GM19397 (cell line): Measurements from ENCODE around the gene DMRT2.

ENCODE experiments used
- ATAC-seq: cut with Tn5 transposase; IDR thresholded peaks from one replicate; pipeline ENCODE4 v1.9.1; 2021; ENCODE audit warnings: mild to moderate bottlenecking, moderate library complexity; ENCODE audit not compliant: unreplicated experiment

Gene DMRT2

DNA sequence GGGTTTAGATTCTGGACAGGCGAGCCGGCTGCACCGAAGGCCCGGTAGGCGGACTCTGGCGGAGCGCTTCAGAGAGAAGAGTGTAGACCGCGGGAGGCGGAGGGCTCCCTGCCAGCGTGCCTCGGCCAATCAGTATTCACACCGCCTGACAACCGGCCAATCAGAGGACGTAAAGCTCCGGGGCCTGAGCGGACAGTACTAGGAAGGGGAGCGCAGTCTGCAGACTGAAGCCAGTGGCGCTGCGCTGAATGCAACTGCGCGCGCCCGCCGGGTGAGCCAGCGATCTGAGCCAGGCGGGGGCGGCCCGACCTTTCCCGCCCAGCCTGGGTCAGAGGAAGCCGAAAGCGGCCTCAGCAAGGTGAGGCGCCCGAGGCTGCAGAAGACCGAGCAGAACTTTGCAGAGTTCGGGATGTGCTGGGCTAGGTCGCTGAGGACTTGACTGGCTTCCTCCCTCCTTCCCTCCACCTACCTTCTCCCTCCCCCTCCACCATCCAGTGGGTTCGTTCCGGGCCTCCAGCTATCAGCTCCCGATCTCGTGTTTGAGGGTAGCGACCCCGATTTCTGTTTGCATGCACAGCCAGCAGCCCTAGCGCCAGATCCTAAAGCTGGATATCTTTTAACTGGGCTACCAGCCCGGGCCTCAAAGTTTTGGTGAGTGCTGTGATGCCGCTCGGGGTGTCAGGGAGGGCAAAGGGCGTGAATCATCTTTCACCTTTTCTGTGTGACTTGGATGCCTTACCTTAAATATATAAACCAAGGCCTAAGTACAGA is at the start of gene DMRT2:
DMRT2 (plus strand) TSS at position 233 of the 771 bp plus-strand sequence. CDS start 1,257 bp downstream, outside the sequence.
- ATAC-seq = peak; percentile 56

DNA sequence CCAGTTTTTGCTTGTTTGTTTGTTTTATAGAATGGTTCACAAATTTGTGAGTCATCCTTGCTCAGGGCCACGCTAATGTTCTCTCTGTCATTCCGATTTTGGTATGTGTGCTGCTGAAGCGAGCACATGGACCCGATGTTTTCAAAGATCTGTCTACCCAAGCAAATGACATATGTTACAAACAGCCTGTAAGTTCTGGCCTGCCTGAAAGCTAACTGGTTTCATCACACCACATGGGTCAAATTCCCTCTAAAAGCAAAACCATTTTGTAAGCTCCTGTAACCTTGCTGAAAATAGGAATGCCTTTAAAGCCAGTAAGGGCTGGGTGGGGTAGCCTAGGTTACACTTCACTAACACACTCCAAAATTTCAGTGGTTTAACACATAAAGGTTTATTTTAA is 48.3 kb upstream of the DMRT2 start:
- no peak for ATAC-seq

DNA sequence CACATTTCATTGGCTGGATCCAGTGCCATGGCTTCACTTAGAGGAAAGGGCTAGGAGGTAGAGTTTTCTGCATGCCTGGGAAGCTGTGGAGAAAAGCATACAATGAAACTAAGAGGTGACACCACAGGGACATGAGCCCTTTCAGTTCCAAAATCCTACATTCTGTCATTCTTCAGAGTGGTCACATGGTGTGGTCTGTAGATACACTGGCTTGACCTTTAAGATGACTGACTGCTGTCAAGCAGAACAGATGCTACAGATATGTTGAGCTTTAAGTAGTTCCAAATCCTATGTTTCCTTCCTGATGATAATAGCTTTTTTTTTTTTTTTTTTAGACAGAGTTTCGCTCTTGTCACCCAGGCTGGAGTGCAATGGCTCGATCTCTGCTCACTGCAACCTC is 47.5 kb upstream of the DMRT2 start:
- no peak for ATAC-seq

DNA sequence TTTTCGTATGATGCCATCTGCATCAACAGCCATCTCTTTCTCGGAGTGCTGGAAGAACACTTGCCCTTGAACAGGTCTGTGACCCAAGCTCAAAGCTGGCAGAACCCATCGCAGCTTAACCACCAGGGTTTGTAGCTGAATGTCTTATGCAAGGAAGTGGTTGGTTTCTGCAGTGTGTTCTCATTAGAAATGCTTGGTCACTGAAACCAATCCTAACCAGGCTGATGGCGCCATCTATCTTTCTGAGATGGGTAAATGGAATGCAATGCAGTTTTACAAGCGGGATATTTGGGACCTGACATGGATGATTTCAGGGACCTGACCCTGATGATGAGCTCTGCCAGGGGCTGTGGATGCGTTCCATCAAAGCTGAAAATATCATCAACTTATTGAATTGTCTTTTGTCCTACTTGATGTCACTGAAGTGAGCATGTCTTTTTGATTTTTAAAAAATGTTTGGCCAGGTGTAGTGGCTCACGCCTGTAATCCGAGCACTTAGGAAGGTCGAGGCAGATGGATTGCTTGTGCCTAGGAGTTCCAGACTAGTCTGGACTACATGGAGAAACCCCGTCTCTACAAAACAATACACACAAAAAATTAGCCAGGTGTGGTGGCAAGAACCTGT is 45.0 kb upstream of the DMRT2 start:
- ATAC-seq = no peak

DNA sequence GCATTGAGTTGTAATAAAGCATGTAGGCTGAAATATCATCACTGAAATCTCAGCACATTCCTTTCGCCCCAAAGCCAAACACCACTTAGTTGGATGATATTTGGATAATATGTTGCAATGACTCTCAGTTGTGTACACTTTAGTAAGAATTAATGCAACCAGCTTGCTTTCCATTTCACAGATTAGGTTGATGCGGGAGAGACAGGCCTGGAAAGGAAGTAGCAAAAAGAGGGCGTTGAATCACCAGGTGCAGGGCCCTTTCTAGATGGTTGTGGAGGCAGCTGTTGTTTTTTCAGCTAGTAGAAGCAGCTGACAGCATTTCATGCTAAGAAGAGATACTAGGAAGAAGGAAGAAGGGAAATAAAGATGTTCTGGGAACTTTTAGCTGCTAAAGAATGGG is 42.8 kb upstream of the DMRT2 start:
- ATAC-seq = no peak

DNA sequence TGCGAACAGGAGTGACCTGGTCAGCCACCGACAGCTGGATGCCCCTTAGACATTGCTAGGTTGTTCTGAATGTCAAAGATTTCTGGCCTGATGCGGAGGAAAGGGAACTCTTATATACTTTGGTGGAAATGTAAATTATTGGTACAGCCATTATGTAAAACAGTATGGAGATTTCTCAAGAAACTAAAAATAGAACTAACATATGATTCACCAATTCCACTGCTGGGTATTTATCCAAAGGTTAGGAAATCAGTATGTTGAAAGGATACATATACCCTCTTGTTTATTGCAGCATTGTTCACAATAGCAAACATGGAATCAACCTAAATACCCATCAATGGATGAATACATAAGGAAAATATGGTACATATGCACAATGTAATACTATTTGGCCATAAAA is 41.9 kb upstream of the DMRT2 start:
- ATAC-seq = no peak

DNA sequence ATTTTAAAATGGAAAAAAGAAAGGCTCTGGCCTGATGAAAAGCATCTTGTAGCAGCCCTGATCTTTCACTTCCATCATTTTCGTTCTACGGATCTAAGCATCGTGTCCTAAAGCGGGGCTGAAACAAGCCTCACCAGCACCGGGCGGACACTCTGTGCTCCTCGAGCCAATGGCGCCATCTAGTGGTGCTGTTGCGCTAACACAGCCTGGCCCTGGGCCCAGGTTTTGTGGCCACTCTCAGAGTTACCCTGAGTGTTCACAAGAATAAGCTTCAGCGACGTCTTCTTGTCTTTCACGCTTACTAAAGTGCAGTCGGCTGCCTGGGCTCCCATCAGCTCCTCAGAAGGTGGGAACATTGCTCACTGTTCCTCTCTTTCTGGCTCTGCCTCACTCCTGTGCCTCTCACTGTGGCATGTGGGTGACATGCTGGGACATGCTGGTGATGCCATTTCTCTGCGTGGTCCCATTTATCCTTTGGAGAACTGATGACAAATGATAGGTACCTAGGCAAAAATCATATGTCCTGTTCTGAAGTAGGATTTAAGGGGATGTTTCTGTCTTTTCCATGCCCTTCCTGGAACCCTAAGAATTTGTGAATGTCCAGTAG is 41.0 kb upstream of the DMRT2 start:
- peak; percentile 95 for ATAC-seq

DNA sequence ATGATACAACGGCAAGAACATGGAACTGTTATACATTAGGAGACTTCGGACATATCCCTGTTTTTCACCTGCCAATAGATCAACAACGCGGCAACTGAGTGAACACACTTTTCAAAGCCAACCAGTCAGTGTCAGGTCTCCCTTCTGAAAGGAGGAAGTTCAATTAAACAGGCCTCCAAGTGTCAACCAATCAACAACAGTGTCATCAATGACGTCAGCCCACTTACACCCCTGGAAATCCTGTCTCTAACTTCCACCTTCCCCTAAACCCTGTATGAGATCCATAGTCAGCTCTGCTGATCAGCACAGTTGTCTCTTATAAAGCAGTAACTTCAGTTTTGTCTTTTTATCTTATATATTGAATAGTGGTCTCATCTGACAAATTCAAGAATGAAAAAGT is 37.1 kb upstream of the DMRT2 start:
- ATAC-seq = no peak

DNA sequence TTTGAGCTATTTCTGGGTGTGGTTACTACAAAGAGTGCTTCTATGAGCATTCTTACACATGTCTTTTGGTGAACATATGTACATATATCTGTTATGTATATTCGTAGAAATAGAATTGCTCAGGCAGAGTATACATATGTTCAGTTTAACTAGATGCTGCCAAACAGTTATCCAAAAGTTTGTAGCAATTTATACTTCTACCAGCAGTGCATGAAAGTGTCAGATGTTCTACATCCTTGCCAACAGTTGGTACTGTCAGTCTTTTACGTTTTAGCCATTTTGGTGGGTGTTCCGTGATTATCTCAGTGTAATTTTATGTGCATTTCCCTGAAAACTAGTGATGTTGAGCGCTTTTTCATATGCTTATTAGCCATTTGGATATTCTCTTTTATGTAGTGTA is 35.9 kb upstream of the DMRT2 start:
- no peak for ATAC-seq

DNA sequence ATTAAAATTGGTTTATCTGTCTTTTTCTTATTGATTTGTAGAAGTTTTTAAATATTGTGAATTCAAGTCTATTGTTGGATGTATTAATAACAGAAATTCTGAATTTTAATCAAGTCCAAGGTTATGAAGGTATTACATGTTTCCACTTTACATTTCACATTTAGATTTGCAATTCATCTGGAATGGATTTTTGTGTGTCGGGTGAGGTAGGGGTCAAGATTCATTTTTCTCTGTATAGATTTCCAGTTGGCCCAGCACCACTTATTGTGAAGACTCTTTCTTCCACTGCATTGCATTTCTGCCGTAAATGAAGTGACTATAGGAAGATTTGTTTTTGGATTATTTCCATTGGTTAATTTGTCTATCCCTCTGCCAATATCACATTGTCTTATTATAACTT is 35.5 kb upstream of the DMRT2 start:
- no peak for ATAC-seq

DNA sequence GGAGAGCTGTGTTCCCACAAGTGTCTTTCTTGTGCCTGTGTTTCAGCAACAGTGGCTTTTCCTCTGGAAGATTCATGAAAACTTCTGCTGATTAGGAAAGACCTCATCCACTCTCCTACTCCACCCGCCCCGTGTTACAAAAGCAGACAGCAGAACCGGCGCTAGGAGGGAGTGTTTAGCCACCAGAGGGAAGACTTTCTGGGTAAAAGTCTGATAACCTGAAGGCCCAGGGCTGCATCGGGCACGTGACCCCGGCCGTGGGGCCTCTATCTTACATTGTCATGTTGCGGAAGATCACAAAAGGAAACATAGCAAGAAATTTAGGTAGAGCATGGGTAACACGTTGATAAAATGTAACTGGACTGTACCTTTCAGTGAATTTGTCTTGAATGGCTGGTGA is 32.0 kb upstream of the DMRT2 start:
- ATAC-seq = no peak

DNA sequence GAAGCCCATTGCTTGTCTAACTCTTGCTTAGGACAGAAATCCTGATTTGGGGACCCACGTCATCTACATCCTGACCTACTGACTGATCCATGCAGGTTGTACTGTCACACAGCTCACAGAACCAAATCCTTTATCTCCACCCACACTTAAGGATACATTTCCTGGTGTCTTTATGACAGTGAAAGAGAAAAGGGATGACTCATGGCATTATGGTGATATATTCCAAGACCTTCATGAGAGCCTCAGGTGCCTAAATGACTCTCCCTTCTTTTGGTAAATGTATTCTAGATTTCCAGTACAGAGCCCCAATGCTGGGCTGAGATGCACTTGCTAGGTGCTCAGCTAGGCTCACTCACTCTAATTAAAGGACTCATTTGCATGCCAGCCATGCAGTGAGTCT is 26.0 kb upstream of the DMRT2 start:
- no peak for ATAC-seq

DNA sequence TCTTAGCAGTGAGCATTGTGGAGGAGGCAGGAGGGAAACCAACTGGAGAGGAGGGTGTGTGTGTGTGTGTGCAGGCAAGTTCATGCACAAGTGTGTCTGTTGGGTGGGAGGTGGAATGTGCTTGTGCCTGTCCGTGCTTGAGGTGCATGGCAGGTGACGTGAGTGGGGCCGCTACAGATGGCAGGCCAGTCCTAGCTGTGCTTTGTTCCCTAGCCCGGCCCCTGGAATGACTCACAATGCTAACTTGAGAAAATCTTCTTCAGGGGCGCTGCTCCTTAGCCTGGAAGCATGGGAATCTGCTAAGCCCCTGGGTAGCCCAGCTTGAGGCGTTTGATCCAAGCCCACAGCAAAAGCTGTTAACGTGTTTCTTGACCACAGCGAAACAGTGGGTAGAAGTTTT is 25.0 kb upstream of the DMRT2 start:
- ATAC-seq = no peak

DNA sequence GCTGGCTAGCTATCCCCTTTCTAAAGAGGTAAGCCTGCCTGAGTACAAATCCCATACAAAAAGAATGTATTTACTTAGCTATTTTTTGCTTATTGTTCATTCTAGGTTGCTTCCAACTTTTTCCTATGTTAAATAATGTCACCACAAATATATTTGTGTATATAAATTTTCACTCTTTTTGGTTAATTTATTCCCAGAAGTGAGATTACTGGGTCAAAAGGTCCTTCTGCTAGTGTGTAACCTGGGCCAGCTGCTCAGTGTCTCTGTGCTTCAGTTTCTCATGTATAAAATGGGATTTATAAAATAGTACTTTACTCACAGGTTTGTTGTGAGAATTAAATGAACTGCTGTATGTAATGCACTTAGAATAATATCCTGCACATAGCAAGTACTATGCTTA is 23.9 kb upstream of the DMRT2 start:
- ATAC-seq = no peak

DNA sequence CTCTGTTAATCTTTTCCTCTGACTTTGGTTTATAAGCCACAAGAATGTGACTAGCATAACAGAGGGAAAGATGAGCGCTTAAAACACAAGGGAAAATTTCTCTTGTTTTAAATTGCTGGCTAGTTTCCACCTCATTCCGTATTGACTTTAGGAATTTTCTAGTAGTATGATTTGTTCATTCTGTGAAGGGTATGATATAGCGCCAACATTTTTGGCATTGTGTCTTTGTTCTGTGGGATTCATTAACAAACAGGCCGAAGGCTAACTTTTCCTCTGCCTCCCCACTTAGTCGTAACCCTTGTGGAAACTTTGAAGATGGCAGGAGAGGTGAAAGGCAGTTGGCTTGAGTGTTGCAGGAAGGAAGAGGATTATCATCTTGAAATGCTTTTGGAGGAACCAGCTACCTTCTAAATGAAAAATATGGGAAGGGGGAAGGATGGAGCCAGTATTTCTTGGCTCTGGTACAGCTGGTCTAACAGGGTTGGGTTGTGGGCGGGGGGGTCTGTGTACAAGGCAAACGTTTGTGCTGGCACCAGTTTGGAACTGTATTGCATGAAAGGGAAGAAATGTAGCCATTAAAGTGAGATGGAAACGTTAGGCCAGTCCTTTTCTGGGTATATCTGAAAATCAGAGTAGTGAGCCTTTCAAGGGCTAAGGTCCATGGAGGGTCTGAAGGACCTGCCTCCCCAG is 21.5 kb upstream of the DMRT2 start:
- ATAC-seq = no peak

DNA sequence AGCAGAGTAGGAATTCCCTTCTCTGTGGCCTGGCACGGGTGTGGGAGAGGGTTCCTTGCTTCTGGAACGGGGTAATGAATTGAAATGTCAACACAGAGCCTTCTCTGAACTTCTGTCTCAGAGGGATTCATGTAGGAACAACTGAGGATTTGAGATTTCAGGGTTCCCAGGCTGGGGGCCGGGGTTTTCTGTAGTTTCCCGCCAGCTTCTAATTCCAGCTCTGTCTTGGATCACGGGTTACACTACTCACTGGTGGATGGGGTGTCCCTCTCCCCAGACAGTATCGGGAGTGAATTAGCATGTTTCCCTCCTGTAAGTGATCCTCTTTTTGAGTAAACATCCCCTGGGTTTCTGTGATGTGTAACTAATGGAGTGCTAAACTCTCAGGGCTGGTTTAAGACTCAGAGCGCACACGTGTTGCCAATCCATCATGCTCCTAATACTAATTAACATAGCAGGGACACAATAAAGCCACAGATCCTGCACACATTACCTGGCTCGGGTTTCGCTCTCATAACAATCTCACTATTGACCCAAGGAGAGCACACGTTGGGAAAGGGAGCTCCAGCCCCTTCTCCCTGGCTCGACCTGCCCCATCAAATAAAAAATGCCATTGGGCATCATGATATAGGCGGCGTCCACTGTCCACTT is 18.1 kb upstream of the DMRT2 start:
- ATAC-seq = no peak

DNA sequence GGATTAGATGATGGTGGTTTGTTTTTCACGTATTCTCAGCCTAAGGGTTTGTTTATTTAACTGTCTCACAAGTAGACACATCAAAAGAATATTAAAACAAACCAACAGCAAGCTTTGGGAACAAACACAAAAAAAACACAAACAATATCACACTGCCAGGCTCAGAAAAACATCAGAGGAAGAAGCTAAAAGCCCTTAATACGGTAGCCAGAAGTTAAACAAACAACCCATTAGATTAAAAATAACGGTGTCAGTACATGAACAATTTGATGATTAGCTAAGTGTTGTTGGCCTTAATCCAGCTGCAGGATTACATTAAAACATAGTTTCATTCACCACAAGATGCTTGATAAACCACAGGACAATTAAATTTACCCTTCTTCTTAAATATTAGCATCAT is 15.9 kb upstream of the DMRT2 start:
- no peak for ATAC-seq

DNA sequence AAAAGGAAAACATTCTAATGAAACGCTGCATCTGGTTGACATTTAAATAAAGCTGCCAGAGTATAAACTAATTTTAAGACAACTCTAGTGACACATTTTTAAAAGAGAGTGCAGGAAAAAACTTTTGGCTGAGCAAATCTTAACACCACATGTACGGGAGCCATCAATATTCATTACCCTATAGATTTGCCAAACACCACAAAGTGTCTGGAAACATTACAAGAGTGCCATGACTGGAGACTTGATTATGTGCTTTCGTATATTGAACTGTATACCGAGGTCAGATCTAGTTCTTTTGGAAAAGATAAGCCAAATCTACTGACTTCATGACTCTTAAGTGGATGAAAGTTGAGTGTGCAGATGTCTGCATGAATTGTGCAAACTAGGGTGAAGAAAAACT is 10.6 kb upstream of the DMRT2 start:
- no peak for ATAC-seq

DNA sequence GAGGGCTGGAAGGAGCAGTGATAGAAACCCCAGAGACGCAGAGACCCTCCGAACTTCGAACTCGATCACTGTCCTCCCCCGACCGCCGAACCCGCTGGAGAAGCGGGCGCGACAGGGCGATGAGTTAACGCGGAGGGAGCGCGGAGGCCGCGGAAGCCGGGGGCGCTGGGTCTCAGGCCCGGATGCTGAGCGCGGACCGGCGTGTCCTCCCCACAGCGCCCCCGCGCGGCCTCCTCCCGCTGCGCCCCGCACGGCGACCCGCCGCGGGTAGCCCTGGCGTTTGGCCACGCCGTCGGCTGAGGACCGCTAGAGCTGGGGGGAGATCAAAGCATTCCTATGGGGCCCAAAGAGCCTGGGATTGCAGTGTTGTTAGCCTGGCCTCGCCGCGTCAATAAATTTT is 7.7 kb upstream of the DMRT2 start:
- no peak for ATAC-seq

DNA sequence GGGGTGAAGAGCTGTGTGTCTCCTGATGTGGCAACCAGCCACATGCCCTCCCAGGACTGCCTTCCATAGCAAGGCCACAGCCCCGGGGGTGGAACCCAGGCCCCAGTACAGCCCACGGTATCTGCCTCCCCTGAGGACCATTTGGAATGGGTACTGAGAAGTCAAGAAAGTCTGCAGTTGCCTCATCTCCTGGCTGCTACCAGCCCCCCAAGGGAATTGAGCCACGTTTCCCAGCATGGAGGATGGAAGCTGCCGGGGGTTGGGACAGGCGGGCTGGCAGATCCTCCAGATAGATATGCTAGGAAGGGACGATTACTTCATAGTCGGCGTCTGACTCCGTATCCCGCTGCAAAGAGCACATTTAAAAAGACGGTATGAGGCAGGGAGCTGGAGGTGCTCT is 5.5 kb upstream of the DMRT2 start:
- ATAC-seq = no peak
